Measurements from ENCODE around the gene CSHL1. TPM values are rescaled to one million over a fixed set of nuclear protein-coding genes. Genes with fewer than 3 reads are reported as not detected.

The CSHL1 gene
- total RNA-seq, 1 donor from 2014 or later: not detected

DNA sequence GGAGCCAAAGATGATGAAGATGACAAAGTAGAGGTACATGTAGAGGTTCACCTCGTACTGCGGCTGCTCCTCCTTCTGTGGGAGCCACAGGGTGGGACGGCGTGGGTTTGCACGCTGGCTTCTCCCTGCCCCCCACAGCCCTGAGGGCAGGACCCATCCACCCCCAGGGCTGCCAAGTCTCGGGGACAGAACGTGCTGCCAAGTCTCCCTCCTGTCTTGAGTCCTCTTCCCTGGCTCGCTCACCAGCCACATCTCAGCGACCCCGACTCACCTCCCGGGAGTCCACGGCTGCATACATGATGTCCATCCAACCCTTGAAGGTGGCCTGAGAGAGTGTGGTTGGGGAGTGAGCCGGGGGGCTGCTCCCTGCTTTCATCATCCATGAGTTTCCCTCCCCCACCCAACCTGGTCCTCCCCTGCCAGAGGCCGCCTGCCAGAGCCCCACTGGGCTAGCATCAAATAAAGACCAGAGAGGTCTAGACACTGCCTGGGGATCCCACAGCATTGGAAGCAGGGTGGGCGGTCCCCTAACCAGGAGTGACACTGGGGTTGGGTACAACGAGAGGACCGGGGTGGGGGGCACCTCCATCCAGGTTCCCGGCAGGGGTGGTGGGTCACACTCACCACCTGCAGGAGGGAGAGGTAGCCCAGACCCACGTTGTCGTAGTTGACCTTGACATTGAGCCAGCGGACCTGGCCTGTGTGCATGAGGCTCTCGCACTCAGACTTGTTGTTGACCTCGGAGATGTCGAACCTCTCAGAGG, 33.9 kb upstream of the CSHL1 start:
- H3K4me2 ChIP-seq (ENCODE audit: low read length): no peak overlapping the region
- Mint-ChIP-seq H3K27me3 (ENCODE audit: low read depth, unreplicated experiment) (peaks cover 21% of the 10 kb centered on the region), H3K4me1 (ENCODE audit: low read depth, unreplicated experiment) (no peaks in the 10 kb centered on the region), H3K36me3 (ENCODE audit: low read depth, unreplicated experiment) (no peaks in the 10 kb centered on the region), H3K4me3 (ENCODE audit: unreplicated experiment) (no peak overlapping the region), H3K9me3 (ENCODE audit: unreplicated experiment) (peaks cover 3% of the 10 kb centered on the region), H3K27ac (ENCODE audit: unreplicated experiment) (no peak overlapping the region)
- no peak overlapping the region for H3K9ac ChIP-seq (ENCODE audit: low read length)
- no peak overlapping the region for H3K4me3 ChIP-seq (ENCODE audit: insufficient read depth, low read depth, low read length)
- H2AFZ ChIP-seq (ENCODE audit: low read depth, low read length): no peak overlapping the region
- H3K27ac ChIP-seq (ENCODE audit: low read depth, low read length): no peak overlapping the region
- no peak for TF ChIP-seq EZH2 (IDR thresholded peaks at IDR 0.05; ENCODE audit: insufficient read depth, low read length)
- TF ChIP-seq, protein P1, sequence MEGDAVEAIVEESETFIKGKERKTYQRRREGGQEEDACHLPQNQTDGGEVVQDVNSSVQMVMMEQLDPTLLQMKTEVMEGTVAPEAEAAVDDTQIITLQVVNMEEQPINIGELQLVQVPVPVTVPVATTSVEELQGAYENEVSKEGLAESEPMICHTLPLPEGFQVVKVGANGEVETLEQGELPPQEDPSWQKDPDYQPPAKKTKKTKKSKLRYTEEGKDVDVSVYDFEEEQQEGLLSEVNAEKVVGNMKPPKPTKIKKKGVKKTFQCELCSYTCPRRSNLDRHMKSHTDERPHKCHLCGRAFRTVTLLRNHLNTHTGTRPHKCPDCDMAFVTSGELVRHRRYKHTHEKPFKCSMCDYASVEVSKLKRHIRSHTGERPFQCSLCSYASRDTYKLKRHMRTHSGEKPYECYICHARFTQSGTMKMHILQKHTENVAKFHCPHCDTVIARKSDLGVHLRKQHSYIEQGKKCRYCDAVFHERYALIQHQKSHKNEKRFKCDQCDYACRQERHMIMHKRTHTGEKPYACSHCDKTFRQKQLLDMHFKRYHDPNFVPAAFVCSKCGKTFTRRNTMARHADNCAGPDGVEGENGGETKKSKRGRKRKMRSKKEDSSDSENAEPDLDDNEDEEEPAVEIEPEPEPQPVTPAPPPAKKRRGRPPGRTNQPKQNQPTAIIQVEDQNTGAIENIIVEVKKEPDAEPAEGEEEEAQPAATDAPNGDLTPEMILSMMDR (IDR thresholded peaks at IDR 0.05; ENCODE audit: insufficient read depth, low read depth, low read length): no peak
- no peaks in the 10 kb centered on the region for H3K36me3 ChIP-seq (ENCODE audit: insufficient read depth, low read length)
- H4K20me1 ChIP-seq (ENCODE audit: insufficient read depth, low read length): no peaks in the 10 kb centered on the region
- DNase-seq (ENCODE audit: low read depth): no peak
- no peaks in the 10 kb centered on the region for H3K9me3 ChIP-seq (ENCODE audit: insufficient read depth, low read depth, low read length)
- FAIRE-seq: no peak
- no peaks in the 10 kb centered on the region for H3K4me1 ChIP-seq (ENCODE audit: insufficient read depth, low read length)
- H3K79me2 ChIP-seq (ENCODE audit: insufficient read depth, low read length): no peaks in the 10 kb centered on the region
- H3K27me3 ChIP-seq (ENCODE audit: insufficient read depth, low read length): no peaks in the 10 kb centered on the region

DNA sequence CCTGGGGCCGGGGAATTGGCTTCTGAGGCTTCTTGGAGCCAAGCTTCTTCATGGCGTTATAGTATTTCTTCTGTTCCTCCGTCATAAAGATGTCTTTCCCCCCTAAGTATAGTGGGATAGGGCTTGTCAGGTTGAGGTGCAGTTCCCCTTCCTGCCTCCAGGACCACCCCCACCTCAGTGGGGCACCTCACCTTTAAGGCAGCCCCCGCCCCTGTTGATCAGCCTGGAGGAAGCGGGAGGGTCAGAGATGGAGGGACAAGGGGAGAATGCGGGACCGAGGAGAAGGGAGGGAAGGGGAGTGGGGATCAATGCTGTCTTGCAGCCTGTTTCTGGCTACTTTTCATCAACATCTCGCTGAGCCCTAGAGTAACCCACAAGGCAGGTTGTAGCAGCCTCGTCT, 32.7 kb upstream of the CSHL1 start:
- FAIRE-seq: no peak
- no peak overlapping the region for H3K27ac Mint-ChIP-seq (ENCODE audit: unreplicated experiment)
- TF ChIP-seq EZH2 (IDR thresholded peaks at IDR 0.05; ENCODE audit: insufficient read depth, low read length): no peak
- TF ChIP-seq, protein P1 (IDR thresholded peaks at IDR 0.05; ENCODE audit: insufficient read depth, low read depth, low read length): no peak

More for the DNA sequence above, 32.7 kb upstream of the CSHL1 start:
- H3K27me3 Mint-ChIP-seq (ENCODE audit: low read depth, unreplicated experiment): peaks cover 18% of the 10 kb centered on the region
- Histone ChIP-seq H3K27ac (ENCODE audit: low read depth, low read length) (no peak overlapping the region), H3K4me1 (ENCODE audit: insufficient read depth, low read length) (no peaks in the 10 kb centered on the region), H3K79me2 (ENCODE audit: insufficient read depth, low read length) (no peaks in the 10 kb centered on the region), H3K36me3 (ENCODE audit: insufficient read depth, low read length) (no peaks in the 10 kb centered on the region), H3K9ac (ENCODE audit: low read length) (no peak overlapping the region), H3K27me3 (ENCODE audit: insufficient read depth, low read length) (no peaks in the 10 kb centered on the region), H3K4me2 (ENCODE audit: low read length) (no peak overlapping the region), H3K9me3 (ENCODE audit: insufficient read depth, low read depth, low read length) (no peaks in the 10 kb centered on the region), H4K20me1 (ENCODE audit: insufficient read depth, low read length) (no peaks in the 10 kb centered on the region), H3K4me3 (ENCODE audit: insufficient read depth, low read depth, low read length) (no peak overlapping the region), H2AFZ (ENCODE audit: low read depth, low read length) (no peak overlapping the region)
- peaks cover 3% of the 10 kb centered on the region for H3K9me3 Mint-ChIP-seq (ENCODE audit: unreplicated experiment)
- no peak overlapping the region for H3K4me3 Mint-ChIP-seq (ENCODE audit: unreplicated experiment)
- no peak for DNase-seq (ENCODE audit: low read depth)
- no peaks in the 10 kb centered on the region for H3K36me3 Mint-ChIP-seq (ENCODE audit: low read depth, unreplicated experiment)
- no peaks in the 10 kb centered on the region for H3K4me1 Mint-ChIP-seq (ENCODE audit: low read depth, unreplicated experiment)
